NOMO-1 treated with dmso at 0.1 percent for 144 hours (cell line): Measurements from ENCODE around the gene CXXC5.
A peak's percentile ranks its signal among the peaks of the same experiment; 100 is the strongest.
"Not testable (repeated sequence)": the region's sequence is repeated elsewhere in the genome, so short reads cannot be mapped to it uniquely, and the experiment has no call there.

Source experiments
- DNase-seq: peaks from one replicate; lab custom pipeline; 2025; ENCODE audit not compliant: unreplicated experiment; lab: John Stamatoyannopoulos, UW

The CXXC5 gene

DNA sequence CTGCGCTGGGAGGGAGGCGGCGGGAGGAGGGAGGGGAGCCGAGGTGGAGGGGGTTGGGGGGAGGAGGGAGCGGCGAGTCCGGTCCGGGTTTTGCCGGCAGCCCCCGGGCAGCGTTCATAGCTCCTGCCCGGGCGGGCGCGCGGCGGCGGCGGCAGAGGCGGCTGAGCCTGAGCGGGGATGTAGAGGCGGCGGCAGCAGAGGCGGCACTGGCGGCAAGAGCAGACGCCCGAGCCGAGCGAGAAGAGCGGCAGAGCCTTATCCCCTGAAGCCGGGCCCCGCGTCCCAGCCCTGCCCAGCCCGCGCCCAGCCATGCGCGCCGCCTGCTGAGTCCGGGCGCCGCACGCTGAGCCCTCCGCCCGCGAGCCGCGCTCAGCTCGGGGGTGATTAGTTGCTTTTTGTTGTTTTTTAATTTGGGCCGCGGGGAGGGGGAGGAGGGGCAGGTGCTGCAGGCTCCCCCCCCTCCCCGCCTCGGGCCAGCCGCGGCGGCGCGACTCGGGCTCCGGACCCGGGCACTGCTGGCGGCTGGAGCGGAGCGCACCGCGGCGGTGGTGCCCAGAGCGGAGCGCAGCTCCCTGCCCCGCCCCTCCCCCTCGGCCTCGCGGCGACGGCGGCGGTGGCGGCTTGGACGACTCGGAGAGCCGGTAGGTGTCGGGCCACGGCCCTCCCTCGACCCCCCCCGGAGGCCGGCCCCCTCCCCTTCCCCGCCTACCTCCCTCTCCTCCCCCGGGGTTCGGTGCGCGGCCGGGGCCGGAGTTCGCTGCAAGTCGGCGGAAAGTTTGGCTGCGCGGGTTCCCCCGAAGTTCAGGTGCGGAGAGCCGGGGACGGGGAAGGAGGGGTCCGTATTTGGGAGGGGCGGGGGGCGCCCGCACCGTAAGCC, at the start of gene CXXC5:
CXXC5 (plus strand) TSS at position 145 of the 877 bp plus-strand sequence. CDS start 32,175 bp downstream, outside the sequence.
- DNase-seq, result peak; percentile 66

DNA sequence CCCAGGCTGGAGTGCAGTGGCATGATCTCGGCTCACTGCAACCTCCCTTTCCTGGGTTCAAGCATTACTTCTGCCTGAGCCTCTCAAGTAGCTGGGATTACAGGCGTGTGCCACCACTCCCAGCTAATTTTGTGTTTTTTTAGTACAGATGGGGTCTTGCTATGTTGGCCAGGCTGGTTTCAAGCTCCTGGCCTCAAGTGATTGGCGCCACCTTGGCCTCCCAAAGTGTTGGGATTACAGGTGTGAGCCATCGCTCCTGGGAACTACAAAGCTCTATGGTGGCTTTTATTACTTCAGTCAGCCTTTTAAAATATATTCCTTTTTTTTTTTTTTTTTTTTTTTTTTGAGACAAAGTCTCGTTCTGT, 49.6 kb upstream of the CXXC5 start:
- not testable (repeated sequence) for DNase-seq

DNA sequence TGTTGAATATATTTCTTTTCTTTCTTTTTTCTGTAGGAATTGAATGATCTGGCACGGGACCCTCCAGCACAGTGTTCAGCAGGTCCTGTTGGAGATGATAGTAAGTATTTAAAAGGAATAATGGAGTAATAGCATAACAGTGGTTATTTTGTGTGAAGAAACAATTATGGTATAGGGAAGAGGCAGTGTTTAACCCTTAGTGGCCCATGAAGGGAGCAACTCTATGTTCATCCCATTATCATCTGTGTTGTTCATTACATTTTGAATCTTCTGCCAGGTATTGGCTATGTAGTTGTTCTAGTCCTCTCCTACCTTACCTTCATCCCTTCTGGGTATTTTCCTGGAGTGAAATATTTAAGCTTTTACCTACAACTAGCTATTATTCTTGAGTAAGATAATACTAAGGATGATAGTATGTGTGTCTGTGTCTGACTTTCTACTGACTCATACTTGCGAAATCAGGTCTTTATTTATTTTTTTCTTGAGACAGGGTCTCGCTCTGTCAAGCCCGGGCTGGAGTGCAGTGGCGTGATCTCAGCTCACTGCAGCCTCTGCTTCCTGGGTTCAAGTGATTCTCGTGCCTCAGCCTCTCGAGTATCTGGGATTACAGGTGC, 47.7 kb upstream of the CXXC5 start:
- no peak for DNase-seq

DNA sequence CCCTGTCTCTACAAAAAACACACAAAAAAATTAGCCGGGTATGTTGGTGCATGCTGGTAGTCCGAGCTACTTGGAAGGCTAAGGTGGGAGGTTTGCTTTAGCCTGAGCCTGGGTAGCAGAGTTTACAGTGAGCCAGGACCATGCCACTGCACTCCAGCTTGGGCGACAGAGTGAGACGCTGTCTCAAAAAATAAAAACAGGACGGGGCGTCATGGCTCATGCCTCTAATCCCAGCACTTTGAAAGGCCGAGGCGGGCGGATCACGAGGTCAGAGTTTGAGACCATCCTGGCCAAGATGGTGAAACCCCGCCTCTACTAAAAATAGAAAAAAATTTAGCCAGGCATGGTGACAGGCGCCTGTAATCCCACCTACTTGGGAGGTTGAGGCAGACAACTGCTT, 46.7 kb upstream of the CXXC5 start:
- no peak for DNase-seq

DNA sequence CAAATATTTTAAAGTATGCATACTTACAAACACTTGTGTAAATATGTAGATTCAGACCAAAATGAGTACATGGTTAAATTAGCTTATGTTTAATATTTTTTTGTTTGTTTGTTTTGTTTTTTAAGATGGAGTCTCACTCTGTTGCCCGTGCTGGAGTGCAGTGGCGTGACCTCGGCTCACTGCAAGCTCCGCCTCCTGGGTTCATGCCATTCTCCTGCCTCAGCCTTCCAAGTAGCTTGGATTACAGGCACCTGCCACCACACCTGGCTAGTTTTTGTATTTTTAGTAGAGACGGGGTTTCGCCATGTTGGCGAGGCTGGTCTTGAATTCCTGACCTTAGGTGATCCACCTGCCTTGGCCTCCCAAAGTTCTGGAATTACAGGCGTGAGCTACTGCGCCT, 46.2 kb upstream of the CXXC5 start:
- not testable (repeated sequence) for DNase-seq

DNA sequence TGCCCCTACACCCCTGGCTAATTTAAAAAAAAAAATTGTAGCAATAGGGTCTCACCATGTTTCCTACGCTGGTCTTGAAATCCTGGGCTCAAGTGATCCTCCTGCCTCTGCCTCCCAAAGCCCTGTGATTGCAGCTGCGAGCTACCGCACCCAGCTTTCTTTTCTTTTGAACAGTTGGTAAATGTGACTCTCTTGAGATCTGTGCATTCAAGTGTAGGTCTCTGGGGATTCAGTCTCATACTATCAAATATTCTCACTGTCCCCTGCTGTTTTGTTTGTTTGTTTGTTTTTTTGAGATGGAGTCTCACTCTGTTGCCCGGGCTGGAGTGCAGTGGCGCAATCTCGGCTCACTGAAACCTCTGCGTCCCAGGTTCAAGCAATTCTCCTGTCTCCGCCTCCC, 42.3 kb upstream of the CXXC5 start:
- DNase-seq, result no peak

DNA sequence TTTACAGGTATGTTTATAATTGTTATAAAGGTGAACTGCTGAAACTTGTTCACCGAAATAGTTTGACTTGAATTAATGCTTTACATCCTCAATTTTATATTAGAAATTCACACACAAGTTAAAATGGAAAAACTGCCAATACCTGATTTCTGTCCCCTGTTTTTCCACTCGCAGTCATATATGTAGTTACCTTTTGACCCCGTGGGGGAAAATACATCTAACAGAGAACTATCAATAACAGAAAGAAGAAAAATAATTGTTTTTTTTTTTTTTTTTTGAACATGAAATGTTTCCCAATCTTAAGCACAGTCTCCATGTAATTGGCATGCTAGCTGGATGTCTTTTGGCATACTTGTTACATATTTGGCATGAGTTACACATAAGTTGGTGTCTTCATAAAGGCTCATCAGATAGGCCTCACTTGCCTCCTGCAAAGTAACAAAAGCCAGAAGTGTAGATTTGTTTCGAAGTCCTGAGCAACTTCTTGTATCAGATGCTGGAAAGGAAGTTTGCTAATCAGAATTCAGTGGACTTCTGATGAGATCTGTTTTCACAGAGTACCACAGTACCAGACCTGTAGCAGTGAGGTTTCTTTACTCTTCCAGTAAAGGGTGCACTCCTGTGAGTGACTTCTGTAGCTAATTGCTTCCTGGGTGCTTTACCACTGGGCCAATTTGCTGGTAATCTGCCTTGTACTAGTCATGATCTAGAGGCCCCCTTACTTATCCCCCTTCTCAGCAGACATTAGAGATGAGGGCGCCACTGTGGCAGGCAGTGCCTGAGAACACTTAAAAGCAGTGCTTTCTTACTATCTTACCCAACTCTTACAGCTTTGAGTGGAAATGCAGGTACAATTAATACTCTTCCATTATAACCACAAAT, 36.2 kb upstream of the CXXC5 start:
- DNase-seq, result no peak

DNA sequence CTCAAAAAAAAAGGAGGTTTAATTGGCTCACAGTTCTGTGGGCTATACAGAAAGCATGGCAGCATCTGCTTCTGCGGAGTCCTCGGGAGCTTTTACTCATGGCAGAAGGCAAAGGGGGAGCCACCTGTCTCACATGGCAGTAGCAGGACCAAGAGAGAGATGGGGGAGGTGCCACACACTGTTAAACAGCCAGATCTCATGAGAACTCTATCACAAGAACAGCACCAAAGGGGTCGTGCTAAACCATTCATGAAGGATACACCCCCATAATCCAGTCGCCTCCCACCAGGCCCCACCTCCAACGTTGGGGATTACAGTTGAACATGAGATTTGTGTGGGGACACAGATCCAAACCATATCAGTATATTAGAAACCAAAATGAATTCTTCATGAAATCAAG, 28.3 kb upstream of the CXXC5 start:
- no peak for DNase-seq

DNA sequence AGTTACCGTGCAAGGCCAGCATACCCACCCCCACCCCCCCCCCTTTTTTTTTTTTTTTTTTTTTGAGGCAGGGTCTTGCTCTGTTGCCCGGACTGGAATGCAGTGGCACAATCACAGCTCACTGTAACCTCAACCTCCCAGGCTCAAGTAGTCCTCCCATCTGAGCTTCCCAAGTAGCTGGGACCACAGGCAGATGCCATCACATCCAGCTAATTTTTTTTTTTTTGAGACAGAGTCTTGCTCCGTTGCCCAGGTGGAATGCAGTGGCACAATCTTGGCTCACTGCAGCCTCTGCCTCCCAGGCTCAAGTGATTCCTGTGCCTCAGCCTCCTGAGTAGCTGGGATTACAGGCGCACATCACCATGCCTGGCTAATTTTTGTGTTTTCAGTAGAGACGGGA, 22.8 kb upstream of the CXXC5 start:
- not testable (repeated sequence) for DNase-seq

DNA sequence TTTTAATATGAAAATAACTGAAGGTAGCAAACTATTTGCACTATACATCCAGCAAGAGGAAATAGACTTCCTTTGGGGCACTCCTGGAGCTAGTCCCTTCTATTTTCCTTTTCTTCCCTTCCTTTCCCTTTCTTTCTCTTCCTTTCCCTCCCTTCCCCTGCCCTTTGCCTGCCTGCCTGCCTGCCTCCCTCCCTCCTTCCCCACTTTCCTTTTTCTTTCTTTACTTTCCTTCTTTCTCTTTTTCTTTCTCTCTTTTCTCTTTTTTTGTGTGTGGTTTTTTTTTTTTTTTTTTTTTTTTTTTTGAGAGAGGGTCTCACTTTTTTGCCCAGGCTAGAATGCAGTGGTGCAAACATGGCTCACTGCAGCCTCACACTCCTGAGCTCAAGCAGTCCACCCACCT, 17.3 kb upstream of the CXXC5 start:
- DNase-seq, result no peak

DNA sequence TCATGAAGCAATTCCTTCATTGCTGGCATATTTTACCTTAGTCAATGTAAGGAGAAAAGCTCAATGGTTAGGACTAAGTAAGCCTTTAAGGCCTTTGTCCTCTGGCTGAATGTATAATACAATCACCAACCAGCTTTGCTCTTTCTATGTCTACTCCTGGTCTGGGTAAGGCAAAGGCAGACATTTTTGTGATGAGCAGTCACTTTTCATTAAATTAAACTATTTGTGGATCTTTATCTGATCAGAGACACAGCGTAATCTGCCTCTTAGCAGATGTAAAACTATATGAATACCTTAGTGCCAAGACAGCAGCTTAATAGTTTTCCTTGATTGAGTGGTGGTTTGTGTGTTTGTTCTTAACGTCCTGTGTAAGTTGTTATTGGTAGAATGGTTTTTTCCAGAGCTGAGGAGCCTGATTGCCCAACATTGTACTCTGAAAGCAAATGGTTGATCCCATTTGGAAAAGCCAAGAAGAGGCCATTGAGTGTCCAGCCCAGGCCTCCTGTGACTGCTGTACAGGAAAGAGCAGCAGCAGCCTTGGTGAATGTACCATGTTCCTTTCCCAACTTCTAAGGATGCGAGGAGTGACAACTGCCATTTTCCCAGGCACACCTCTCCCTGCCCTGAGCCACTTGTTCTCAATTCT, 16.5 kb upstream of the CXXC5 start:
- no peak for DNase-seq

DNA sequence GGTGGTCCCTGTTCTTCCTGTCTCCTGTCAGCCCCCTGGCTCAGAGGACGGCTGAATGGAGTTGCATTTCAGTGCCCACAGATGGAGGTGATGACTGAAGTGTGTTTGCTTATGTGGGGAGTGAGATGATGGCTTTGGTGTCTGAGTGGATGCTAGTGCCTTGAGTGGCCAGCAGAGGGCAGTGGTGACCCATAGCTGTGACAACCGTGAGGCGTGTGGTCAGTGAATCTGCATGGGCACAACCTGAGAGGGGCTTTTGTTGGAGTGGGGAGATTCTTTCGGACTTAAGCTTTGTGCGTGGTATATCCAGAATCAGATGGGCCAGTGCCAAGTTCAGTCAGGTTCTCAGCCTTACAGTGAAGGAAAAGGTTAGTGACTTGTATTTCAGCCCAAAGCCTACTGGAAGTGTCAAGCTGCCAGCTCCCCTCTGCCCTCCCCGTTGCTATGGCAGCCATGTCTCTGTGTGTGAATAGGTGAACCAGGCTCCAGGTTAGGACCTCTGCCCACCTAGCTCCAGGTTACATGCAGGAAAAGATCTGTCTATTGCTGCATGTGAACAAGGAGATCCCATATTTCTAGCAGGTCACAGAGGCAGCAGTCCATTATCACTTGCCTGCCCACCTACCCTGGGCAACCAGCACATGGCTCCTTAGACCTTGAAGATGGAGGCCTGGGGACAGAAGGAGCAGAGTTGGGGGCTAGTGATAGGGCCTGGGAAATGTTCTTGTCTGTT, 14.7 kb upstream of the CXXC5 start:
- DNase-seq, result peak; percentile 74

DNA sequence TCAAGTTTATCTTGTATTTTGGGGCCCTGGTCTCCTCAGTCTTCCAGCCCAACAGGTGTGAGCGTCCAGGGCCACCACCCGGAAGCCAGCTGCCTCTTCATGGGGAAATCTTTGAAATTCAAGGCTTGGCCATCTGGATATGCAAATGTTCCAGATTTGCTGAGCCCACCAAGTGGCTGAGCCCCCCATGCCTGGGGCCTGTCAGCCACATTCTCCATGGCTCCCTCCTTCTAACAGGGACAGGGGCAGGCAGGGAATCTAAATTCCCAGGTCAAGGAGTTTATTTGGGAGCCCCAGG, 14.2 kb upstream of the CXXC5 start:
- no peak for DNase-seq

DNA sequence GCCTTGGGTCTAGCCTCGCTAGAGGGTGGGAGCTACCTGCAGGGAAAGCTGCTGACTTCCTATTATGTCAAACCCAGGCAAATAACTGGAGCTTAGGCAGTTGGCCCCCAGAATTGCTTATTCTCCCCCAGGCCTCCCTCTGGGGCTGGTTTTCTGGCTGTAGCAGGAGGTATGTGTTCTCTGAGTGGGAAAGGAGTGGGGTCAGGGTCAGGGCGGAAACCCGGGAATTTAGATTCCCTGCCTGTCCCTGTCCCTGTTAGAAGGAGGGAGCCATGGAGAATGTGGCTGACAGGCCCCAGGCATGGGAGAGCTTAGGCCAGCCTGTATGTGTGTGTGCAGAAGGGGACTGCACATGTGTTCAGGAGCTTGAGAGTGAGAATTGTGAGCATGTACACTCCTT, 13.6 kb upstream of the CXXC5 start:
- DNase-seq, result no peak

DNA sequence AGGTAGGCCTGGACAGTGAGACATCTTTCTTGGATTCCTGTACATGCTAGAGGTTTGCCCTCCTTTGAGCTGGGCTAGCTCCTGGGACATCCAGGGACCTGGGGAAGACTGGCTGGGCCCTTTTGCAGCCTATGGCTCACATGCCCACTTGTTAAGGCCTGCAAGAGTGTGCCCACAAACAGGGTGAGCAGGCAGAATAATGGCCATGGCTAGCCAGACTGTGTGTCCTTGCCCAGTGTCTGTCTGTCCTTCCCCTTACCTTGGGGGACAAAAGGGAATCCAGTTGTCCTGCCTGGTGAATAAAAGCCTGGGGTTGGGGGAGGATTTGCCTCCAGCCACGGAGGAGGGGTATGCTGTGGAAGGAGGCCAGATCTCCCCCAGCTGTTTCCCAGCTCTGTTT, 13.0 kb upstream of the CXXC5 start:
- no peak for DNase-seq

DNA sequence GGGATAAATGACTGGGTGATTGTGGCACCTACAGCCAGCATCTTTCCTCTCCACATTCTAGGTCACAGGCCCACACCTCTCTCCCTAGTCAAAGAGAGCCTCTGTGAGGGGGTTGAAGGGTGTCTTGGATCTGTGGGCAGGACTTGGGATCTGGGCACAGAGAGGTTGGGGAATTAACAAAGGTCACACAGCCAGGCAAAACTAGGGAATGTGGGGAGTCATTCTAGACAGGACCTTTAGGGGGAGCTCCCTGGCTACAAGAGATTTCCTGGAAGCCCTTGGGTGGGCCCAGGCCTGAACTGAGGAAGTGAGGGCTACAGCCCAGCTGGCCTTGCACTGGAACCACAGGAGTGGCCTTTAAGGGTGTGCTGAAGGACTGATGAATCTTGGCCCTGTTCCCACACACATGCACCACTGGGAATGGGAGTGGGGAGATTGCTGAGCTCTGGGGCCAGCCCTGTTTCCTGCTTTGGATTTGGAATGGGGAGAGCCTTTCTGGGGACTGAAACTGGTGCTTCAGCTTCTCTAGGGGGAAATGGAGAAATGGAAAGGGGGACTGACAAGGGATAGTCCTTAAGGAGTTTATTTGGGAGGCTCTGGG, 12.4 kb upstream of the CXXC5 start:
- peak; percentile 35 for DNase-seq

DNA sequence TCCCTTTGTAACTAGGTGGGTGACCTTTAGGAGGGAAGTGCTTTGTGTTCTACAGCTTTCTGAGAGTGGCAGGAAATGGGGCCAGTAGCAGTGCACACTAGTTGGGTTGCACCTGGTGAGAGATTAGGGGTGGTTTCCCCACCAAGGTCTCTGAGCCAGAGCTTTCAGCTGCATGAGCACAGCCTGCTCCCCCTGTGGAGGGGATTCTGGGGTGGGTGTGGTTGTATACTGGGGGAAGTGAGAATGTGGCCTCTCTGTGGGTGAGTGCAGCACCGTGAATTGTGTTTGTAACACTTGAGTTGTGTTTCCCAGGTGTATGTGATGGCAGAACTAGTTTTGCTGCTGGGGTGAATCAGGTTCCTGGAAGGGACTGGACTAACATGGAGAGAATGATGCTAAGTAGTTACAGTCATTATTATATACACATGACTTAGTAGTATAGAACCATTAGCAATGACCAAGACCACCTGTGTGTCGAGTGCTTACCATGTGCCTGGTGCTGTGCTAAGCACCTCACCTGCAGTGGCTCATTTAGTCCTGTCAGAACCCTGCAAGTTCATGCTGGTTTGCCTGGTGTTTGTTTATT, 11.8 kb upstream of the CXXC5 start:
- DNase-seq, result no peak

DNA sequence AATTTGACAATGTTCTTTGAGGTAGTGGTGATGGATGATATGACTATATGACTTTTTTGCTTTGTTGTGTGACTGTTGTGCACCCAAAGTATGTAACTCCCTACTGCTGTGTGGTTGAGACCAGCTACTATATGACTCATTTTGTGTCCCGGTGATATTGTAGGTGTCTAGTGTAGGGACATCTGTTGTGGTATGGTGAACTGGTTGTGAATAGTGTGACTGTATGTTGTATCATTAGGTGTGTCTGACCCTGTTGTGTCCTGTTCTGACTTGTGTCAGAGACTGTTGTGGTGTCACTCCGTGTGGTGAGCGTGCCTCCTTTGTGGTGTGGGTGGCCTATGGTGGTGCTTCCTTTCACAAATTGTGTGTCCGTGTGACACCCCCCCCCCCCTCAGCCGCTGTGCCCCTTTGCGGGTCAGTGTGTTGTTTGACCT, 11.2 kb upstream of the CXXC5 start:
- no peak for DNase-seq

DNA sequence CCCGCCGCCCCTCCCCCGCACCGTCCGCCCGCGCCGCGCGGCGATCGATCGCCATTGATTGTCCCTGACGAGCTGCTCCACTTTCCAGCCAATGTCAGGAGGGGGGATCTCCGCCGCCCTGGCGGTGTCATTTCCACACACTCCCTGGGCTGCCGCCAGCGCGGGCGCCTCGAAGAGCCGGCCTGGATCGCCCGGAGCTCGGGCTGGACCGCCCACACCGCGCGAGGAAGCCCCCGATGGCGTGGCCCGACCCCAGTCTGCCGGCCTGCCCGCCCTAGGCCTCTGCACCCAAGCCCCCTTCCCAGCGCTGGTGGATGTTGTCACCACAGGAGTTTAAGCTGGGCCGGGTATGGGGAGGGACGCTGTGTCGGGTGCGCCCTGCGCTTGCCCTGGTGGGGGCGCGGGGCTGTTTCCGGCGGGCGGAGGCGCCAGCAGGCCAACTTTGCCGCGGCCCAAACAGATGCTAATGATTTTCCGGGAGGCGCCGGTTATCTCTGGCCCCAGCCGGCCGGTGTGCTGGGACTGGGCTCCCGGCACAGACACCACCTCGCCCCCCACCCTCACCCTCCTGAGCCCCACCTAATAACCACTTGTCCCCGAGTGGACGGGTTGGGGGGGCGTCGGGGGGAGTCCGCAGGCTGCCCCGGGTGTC, 10.6 kb upstream of the CXXC5 start:
- DNase-seq, result peak; percentile 37
